Astrocyte (in vitro differentiated cells and primary cell): Measurements from ENCODE around the gene NSD2.

ENCODE experiments used
- CTCF ChIP-seq: IDR thresholded peaks from 2 replicates; pipeline ENCODE4 v1.5.1; 2011; ENCODE audit warnings: low read depth, mild to moderate bottlenecking, inconsistent platforms, low read length, moderate library complexity; ENCODE audit not compliant: insufficient read depth
- EZH2 ChIP-seq: IDR thresholded peaks from 2 replicates; pipeline ENCODE4 v1.6.1; 2012; ENCODE audit warnings: mild to moderate bottlenecking, low read length, inconsistent platforms; ENCODE audit not compliant: insufficient read depth

GRCh38 chr4:1843852-1844251 lies 27.3 kb upstream of the NSD2 start:
- no peak for TF ChIP-seq CTCF
- TF ChIP-seq EZH2, result no peak
